Dedifferentiated amniotic fluid mesenchymal stem cell (primary cell): ENCODE measurements around the gene SPAG16.
"Not testable (repeated sequence)": the region's sequence is repeated elsewhere in the genome, so short reads cannot be mapped to it uniquely, and the experiment has no call there.

Experiments
- DNase-seq: peaks from one replicate; pipeline ENCODE4 v3.0.0-alpha.2; 2016; ENCODE audit errors: extremely low spot score

SPAG16 gene

GRCh38 chr2:213408426-213409070 is 124.3 kb downstream of the SPAG16 start:
- DNase-seq, result not testable (repeated sequence)

GRCh38 chr2:213410687-213411086 is 126.4 kb downstream of the SPAG16 start:
- not testable (repeated sequence) for DNase-seq

DNA sequence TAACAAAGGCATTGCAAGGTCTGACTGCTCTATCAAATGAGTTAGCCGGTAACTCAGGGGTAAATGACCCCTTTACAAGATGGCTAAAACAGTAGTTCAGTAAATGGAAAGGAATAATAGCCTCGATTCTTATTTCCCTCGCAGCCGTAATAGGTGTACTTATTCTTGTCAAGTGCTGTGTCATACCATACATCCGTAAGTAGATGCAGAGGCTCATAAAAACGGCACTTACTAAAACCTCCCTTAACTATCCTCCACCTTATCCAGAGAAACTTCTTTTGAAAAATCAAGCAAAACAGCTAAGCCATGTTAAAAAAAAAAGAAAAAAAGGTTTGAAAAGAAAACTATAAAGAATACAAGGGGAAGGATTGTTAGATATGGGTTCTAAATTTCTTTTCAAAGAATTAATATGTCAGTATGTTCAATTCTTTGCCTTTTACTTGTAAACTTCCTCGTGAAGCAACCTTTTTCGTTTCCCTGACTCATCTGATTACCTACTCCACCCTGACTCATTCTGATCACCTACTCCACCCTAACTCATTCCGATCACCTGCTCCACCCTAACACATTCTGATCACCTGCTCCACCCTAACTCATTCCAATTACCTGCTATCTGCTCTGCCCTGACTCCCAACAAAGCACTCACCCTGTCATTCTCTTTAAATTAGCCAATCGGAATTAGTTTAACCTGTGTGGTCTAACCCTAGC is 127.5 kb downstream of the SPAG16 start:
- no peak for DNase-seq

DNA sequence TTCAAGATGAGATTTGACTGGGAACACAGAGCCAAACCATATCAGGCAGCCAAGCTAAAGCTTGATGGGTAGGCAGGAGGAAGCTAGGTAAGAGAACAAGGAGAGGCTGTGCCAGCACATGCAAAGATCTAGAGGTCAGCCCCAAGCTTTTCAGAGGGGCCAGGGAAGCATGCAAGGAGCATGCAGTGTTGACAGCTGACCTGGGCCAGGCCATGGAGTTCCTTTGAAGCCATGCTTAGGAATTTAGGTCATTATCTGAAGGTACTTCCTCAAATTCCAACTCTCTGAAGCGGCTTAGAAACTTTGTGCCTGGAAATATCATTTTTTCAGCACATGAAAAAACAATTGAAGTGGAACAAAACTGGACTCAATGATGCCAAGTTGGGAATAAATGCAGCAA is 130.8 kb downstream of the SPAG16 start:
- no peak for DNase-seq

DNA sequence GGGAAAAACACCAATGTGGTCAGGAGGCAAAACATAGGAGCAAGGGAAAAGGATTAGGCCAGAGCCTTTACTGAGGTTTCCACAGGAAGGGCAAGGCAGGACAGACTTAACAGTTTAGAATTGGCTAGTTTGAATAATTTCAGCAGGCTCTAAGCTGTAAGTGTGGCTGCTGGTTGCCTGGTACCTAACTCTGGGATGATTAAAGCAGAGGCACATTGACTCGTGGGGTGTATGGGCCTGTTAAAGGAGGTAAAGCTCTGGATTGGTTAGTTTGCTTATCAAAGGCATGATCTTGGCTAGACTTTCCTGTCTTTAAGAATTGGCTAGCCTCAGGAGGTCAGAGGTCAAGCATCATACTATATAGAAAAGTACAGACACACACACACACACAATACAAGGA is 132.6 kb downstream of the SPAG16 start:
- DNase-seq, result no peak

DNA sequence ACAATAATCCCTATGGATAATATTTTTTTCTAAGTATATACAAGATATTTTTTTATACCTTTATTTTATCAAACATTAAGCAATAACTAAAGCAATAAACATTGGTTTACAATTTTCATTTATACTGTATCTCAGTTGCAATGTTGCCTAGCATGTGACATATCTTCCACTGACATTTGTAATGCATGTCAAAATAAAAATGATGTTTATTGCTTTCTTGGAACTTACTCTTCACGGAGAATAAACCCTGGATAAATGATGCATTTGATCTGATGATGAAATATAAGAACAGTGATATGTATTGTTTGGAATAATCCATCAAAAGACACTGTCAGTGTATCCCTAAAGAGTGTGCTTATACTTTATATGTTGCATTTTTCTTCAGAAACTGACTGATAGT is 135.7 kb downstream of the SPAG16 start:
- no peak for DNase-seq

- no peak for DNase-seq
Measured at GRCh38 chr2:213420828-213421385, 136.6 kb downstream of the SPAG16 start.

DNA sequence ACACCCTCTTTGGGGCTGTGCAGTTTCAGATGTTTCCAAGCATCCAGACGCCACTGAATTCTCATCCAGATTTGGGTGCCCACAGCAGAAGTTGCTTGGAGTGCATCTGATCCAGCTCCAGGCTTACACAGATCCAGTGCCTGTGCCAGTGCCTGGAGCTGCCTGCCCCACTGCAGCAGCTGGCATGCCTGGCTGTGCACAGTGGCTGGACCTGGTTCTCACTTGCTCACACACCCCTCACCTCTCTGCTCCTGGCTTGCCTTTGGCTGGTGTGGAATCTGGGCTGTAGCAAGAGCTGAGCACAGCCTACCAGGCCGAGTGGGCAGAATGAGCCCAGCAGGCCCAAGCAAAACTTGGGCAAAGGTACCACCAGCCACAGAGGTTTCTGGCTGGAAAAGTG is 137.9 kb downstream of the SPAG16 start:
- no peak for DNase-seq

DNA sequence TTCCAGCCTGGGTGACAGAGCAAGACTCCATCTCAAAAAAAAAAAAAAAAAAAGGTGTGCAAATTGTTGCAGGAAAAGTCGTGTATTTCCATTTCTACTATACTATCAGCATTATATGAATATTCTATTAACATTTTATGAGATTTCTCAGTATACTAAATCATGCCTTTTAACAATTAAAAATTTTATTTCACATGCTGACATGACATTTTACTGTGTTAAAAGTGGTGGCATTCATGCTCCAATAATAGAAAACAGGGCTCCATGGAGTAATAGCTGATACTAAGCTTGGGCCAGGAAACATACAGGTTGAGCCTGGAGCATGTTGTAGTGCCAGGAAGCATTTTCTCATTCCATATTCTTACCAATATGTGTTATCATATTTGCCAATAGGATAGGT is 141.4 kb downstream of the SPAG16 start:
- DNase-seq, result no peak

DNA sequence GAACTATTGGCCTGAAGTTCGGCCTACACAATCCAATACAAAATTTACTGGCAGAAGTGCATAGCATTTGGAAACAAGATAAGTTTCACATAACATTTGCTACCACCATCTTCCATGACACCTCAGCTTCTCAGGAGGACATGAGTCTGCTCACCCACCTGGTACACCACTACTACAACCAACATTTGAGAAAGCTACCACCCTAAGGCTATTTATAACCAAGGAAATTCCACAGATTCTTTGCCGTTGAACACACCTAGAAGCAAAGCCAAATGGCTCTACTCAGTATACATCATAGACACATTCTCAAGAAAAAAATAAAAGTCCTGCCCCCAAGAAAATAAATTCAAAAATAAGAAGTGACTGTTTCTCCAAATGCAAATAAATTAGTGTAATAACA is 145.3 kb downstream of the SPAG16 start:
- no peak for DNase-seq

DNA sequence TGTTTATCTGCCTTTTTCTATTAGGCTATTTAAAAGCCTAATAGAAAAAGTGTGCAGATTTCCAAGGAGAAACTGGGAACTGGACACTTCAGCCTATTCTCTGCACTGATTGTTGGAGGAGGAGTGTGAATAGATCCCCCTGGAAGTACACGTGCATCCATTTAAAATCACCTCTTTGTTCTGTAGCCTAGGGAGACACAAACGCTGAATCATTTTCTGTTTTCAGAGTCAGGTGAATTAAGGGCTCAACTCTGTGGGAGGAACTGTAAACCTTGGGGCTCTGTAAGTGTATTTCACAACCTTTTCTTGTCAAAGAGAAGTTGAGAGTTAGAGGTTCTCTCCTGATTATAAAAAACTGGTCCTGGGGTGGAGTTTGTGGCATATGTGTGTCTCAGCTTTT is 159.7 kb downstream of the SPAG16 start:
- no peak for DNase-seq

GRCh38 chr2:213451542-213452239 is 167.4 kb downstream of the SPAG16 start:
- no peak for DNase-seq

DNA sequence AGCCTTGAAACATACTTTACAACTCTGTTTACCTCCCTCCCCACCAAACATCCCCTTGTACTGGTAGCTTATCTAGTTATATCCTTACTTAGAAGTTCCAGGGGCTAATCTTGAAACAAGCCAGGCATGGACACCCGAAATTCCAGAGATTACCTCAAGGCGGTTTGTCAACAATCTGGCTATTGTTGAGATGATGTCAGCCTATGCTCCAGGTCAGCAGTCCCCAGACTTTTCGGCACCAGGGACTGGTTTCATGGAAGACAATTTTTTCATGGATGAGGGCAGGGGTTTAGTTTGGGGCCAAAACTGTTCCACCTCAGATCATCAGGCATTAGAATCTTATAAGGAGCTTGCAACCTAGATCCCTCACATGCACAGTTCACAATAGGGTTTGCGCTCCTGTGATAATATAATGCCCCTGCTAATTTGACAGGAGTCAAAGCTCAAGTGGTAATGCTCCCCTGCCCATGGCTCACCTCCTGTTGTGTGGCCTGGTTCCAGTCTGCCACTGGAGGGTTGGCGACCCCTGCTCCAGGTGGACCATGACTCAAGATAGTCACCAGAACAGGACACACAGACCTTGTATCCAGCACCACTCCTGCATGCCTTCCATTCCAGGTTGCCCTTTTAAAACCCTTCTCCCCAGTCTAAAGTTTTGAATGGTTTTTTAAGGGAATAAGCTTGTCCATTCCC is 171.2 kb downstream of the SPAG16 start:
- no peak for DNase-seq

DNA sequence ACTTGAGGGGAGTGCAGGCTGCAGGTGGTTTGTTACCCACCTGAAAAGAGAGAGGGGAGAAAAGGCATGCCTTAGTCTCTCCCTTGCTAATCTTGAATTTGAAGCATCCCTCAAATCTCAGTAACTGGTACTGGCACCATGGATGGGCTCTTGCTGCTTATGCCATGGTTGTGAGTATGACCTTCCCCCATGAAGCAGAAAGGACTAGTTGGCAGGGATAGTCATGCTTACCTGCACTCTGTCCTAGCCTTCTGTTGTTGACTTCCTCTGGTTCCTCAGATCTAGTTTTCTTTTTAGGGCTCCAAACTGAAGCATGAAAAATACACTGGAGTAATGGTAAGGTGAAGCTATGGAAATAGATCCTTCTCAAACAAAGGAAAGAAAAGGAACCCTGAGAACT is 191.2 kb downstream of the SPAG16 start:
- no peak for DNase-seq

- DNase-seq, result peak; percentile 35
Measured at GRCh38 chr2:213476641-213477040, 192.4 kb downstream of the SPAG16 start.

DNA sequence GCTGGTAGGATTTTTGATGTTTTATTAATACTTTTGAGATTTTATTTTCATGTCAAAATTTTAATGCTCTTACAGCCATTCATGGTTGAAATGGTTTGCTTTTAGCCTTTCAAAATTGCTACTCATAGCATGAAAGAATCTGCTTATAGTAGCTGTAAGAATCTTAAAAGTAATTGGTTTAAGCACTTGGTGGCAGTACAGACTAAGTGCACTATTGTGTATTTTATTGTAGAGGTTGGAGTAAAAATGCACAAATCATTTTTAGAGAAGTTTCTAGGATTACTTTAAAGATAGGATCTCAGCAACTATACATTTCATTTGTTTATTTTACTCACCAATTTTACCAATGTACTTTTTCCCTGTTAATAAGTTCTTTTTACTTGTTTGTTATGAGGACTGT is 205.8 kb downstream of the SPAG16 start:
- DNase-seq, result no peak

DNA sequence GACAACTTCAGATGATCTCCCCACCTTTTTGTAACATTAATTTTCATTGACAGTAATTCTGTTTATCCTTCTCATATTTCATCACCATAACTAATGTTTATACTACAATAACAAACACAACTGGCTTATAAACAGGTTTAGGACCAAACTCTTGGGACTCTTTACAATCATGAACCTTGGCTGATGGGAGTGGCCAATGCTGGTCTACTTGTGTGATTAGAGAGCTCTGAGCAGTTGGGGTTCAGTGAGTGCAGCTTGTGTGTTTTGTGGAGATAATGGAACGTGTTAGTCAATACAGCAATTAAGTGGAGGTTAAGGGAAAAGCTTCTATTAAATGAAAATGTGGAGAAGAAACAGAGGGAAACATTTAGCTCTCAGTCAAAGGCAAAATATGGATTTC is 207.1 kb downstream of the SPAG16 start:
- no peak for DNase-seq

GRCh38 chr2:213496226-213496625 is 212.0 kb downstream of the SPAG16 start:
- DNase-seq, result no peak

- DNase-seq, result no peak
Measured at GRCh38 chr2:213500881-213501280, 216.6 kb downstream of the SPAG16 start.

DNA sequence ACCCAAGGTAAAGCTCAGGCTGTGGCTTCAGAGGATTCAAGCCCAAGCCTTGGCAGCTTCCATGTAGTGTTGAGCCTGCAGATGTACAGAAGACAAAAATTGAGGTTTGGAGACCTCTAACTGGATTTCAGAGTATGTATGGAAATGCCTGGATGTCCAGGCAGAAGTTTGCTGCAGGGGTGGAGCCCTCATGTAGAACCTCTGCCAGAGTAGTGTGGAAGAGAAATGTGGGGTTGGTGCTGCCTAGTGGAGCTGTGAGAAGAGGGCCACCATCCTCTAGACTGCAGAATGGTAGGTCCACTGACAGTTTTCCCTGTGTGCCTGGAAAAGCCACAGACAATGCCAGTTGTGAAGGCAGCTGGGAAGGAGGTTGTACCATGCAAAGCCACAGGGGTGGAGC is 239.9 kb downstream of the SPAG16 start:
- DNase-seq, result no peak

DNA sequence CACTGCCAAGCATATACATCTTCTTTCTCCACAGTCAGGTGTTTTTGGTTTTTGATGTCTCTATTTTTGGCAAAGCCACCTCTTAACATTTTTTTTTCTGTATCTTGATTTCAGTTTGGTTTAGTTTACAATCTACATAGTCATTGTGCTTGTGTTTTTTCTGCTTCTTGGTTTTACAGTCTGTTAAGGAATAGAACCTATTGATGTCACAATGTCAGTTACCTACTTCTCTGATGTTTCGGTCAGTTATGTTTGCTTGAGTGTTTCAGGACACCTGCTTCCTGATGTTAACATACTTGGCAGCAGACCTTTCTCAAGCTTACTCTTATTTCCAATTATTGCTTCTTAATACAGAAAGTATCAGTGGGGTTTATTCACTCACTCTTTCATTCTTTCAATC is 253.3 kb downstream of the SPAG16 start:
- DNase-seq, result no peak

GRCh38 chr2:213544940-213545339 is 260.7 kb downstream of the SPAG16 start:
- no peak for DNase-seq
